Mesenchymal stem cell (in vitro differentiated cells and primary cell): ENCODE results near the gene DYSF.

ENCODE experiments used
- DNase-seq: peaks from one replicate; pipeline ENCODE4 v3.0.0-alpha.2; 2013
- H2AFZ ChIP-seq: one replicate; pipeline ENCODE4 v1.6.1; 2013; ENCODE audit warnings: low read depth, mild to moderate bottlenecking, control low read depth, inconsistent platforms, low read length, moderate library complexity
- H2AK5ac ChIP-seq: 2 replicates; pipeline ENCODE4 v1.6.1; 2013; ENCODE audit warnings: low read length, moderate library complexity, mild to moderate bottlenecking, inconsistent platforms; ENCODE audit not compliant: severe bottlenecking
- H2BK120ac ChIP-seq: one replicate; pipeline ENCODE4 v1.6.1; 2013; ENCODE audit warnings: low read depth, mild to moderate bottlenecking, inconsistent platforms, low read length, moderate library complexity
- H2BK12ac ChIP-seq, 2 experiments: one replicate each; pipeline ENCODE4 v1.6.1; 2013; ENCODE audit warnings: inconsistent platforms in 2 of 2, low read length in 2 of 2, mild to moderate bottlenecking in 2 of 2, moderate library complexity in 2 of 2, control low read depth in 1 of 2
- H2BK15ac ChIP-seq: one replicate; pipeline ENCODE4 v1.6.1; 2013; ENCODE audit warnings: mild to moderate bottlenecking, low read depth, inconsistent platforms; ENCODE audit not compliant: poor library complexity, severe bottlenecking
- H2BK5ac ChIP-seq: 2 replicates; pipeline ENCODE4 v1.6.1; 2013; ENCODE audit warnings: low read depth, mild to moderate bottlenecking, low read length, control low read depth, inconsistent platforms; ENCODE audit not compliant: poor library complexity, severe bottlenecking
- H3K14ac ChIP-seq, 2 experiments: one replicate each; pipeline ENCODE4 v1.6.1; 2013; ENCODE audit warnings: inconsistent platforms in 2 of 2, low read length in 2 of 2, control low read depth in 1 of 2, mild to moderate bottlenecking in 1 of 2, moderate library complexity in 1 of 2
- H3K18ac ChIP-seq, 2 experiments: one replicate each; pipeline ENCODE4 v1.6.1; 2013; ENCODE audit warnings: inconsistent platforms in 2 of 2, low read length in 2 of 2, control low read depth in 1 of 2, low read depth in 1 of 2, mild to moderate bottlenecking in 1 of 2
- H3K23ac ChIP-seq, 2 experiments: one replicate each; pipeline ENCODE4 v1.6.1; 2013; ENCODE audit warnings: inconsistent platforms in 2 of 2, low read length in 2 of 2, mild to moderate bottlenecking in 2 of 2, moderate library complexity in 2 of 2, control low read depth in 1 of 2
- H3K27ac ChIP-seq: 2 replicates; pipeline ENCODE4 v1.5.1; 2013; ENCODE audit warnings: mild to moderate bottlenecking, moderate library complexity, low read length, control low read depth, inconsistent platforms; ENCODE audit not compliant: poor library complexity, severe bottlenecking
- H3K27me3 ChIP-seq, 2 experiments: 2 replicates each; pipeline versions ENCODE4 v1.6.1 to v1.7.0; 2013; ENCODE audit warnings: low read length in 2 of 2, mild to moderate bottlenecking in 2 of 2, moderate library complexity in 2 of 2, control low read depth in 1 of 2, inconsistent platforms in 1 of 2; ENCODE audit not compliant: control insufficient read depth in 1 of 2, insufficient read depth in 1 of 2
- H3K36me3 ChIP-seq, 2 experiments: 2 replicates each; pipeline versions ENCODE4 v1.6.1 to v1.7.0; 2013; ENCODE audit warnings: low read length in 2 of 2, control low read depth in 1 of 2, inconsistent platforms in 1 of 2, low read depth in 1 of 2, mild to moderate bottlenecking in 1 of 2; ENCODE audit not compliant: insufficient read depth in 2 of 2, control insufficient read depth in 1 of 2
- H3K4ac ChIP-seq, 2 experiments: one replicate each; pipeline ENCODE4 v1.6.1; 2013; ENCODE audit warnings: inconsistent platforms in 2 of 2, low read length in 2 of 2, mild to moderate bottlenecking in 2 of 2, moderate library complexity in 2 of 2, control low read depth in 1 of 2, low read depth in 1 of 2
- H3K4me1 ChIP-seq: 2 replicates; pipeline ENCODE4 v1.6.1; 2013; ENCODE audit warnings: low read depth, low read length, control low read depth; ENCODE audit not compliant: control insufficient read depth, insufficient read depth
- H3K4me2 ChIP-seq: 2 replicates; pipeline ENCODE4 v1.6.1; 2013; ENCODE audit warnings: low read length, mild to moderate bottlenecking, inconsistent platforms; ENCODE audit not compliant: poor library complexity, severe bottlenecking
- H3K4me3 ChIP-seq, 2 experiments: 2 replicates each; pipeline versions ENCODE4 v1.5.1 to v1.7.0; 2013; ENCODE audit warnings: low read length in 2 of 2, mild to moderate bottlenecking in 2 of 2, control low read depth in 1 of 2, low read depth in 1 of 2; ENCODE audit not compliant: insufficient read depth in 1 of 2
- H3K79me1 ChIP-seq: replicated peaks from 2 replicates; pipeline ENCODE4 v1.6.1; 2013; ENCODE audit warnings: mild to moderate bottlenecking, control low read depth, low read length, inconsistent platforms; ENCODE audit not compliant: poor library complexity, severe bottlenecking
- H3K9ac ChIP-seq: 2 replicates; pipeline ENCODE4 v1.7.0; 2013; ENCODE audit warnings: mild to moderate bottlenecking, low read length, moderate library complexity
- H3K9me3 ChIP-seq: 2 replicates; pipeline ENCODE4 v1.7.0; 2013; ENCODE audit warnings: mild to moderate bottlenecking, low read length; ENCODE audit not compliant: control insufficient read depth
- H4K8ac ChIP-seq: one replicate; pipeline ENCODE4 v1.6.1; 2013; ENCODE audit warnings: inconsistent platforms, mild to moderate bottlenecking, low read length, moderate library complexity
- H4K91ac ChIP-seq: one replicate; pipeline ENCODE4 v1.6.1; 2013; ENCODE audit warnings: mild to moderate bottlenecking, low read length, inconsistent platforms
- WGBS: methylation state at CpG from one replicate; pipeline ENCODE4 v1.1.7; 2013; ENCODE audit warnings: mixed read lengths; 5-methylcytosine and 5-hydroxymethylcytosine counted together

Gene DYSF

DNA sequence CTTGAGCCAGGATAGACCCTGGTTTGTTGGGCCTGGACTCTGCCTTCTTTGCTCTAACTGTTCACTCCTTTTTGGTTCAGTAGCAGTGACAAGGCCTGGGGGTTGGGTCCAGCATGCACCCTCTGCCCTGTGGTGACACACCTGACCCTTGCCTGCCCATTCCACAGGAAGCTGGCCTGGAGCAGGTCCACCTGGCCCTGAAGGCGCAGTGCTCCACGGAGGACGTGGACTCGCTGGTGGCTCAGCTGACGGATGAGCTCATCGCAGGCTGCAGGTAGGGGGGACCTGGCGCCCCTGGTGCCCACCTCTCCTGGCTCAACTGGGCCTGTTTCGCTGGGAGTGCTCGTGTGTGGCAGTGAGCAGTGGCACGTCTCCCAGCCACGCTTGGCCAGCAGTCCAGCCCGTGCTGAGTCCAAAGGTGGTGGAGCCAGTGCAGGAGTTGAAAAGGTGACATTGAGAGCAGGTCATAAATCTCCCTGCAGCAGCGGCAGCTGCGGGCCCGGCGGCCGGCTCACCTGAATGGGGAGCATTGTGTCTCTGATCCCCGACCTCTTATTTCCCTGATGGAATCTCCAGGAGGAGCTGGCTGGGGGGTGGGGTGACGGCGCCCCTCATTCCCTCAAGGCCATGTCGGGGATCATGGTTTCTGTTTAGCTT is 102.6 kb downstream of the DYSF start:
- no peak for DNase-seq
- peaks cover 6% of the 10 kb centered on the region for H3K79me1 ChIP-seq
- H3K4me2 ChIP-seq, result no peak overlapping the region

DNA sequence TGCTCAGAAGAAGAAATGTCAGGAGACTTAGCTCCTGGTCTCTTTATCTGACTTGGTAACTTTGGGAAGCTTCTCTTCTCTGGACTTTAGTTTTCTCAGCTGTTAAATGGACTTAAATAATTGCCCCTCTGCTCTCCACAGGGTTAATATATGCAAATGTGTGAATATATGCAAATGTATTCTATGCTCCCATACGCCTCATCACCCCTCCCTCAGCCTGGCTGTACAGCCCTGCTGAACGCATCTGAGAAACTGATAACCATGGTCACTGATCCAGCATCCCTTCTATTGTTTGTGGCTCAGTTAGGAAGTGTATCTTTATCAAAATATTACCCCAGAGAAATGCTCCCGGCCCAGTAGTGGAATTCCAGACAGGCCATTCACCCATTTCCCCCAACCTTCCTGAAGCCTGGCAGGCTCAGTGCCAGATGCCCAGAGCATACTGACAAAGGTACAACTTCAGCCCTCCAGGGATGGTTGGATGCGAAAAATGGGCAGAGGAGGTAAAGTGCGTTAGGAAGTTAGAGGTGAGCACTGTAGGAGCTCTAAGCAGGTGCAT is 103.4 kb downstream of the DYSF start:
- H2BK15ac ChIP-seq, result no peak overlapping the region
- H2AFZ ChIP-seq, result no peak overlapping the region
- no peak overlapping the region for H3K18ac ChIP-seq
- no peak overlapping the region for H3K4ac ChIP-seq
- H2BK12ac ChIP-seq, result no peak overlapping the region
- DNase-seq, result no peak
- peaks cover 0 to 77% of the 10 kb centered on the region in 2 experiments for H3K27me3 ChIP-seq
- H2BK5ac ChIP-seq, result no peak overlapping the region
- H3K14ac ChIP-seq, result no peak overlapping the region
- no peaks in the 10 kb centered on the region for H3K9me3 ChIP-seq
- no peak overlapping the region for H3K27ac ChIP-seq
- no peak overlapping the region for H4K91ac ChIP-seq
- peaks cover 38% of the 10 kb centered on the region for H3K4me1 ChIP-seq
- peaks cover 6% of the 10 kb centered on the region for H3K79me1 ChIP-seq
- 79% methylated on average over 4 of the region's 5 CpGs for WGBS
- H4K8ac ChIP-seq, result no peak overlapping the region
- no peak overlapping the region for H2BK120ac ChIP-seq
- no peak overlapping the region for H3K9ac ChIP-seq
- H3K4me3 ChIP-seq, result no peak overlapping the region
- H3K4me2 ChIP-seq, result no peak overlapping the region
- H2AK5ac ChIP-seq, result no peak overlapping the region
- peaks cover 0 to 86% of the 10 kb centered on the region in 2 experiments for H3K36me3 ChIP-seq
- no peak overlapping the region for H3K23ac ChIP-seq

More for the DNA sequence above, 102.6 kb downstream of the DYSF start:
- Histone ChIP-seq H2AK5ac (no peak overlapping the region), H3K4ac (no peak overlapping the region), H3K4me1 (peaks cover 29% of the 10 kb centered on the region), H3K9ac (no peak overlapping the region), H4K8ac (no peak overlapping the region), H3K27ac (no peak overlapping the region), H3K4me3 (no peak overlapping the region), H2BK5ac (no peak overlapping the region), H2AFZ (no peak overlapping the region), H4K91ac (no peak overlapping the region), H2BK15ac (no peak overlapping the region), H2BK12ac (no peak overlapping the region), H3K27me3 (peaks cover 0 to 68% of the 10 kb centered on the region in 2 experiments), H3K36me3 (peaks cover 0 to 86% of the 10 kb centered on the region in 2 experiments), H2BK120ac (no peak overlapping the region), H3K9me3 (no peaks in the 10 kb centered on the region), H3K18ac (no peak overlapping the region), H3K23ac (no peak overlapping the region), H3K14ac (no peak overlapping the region)
- WGBS, result 87% methylated on average over 21 of the region's 21 CpGs

DNA sequence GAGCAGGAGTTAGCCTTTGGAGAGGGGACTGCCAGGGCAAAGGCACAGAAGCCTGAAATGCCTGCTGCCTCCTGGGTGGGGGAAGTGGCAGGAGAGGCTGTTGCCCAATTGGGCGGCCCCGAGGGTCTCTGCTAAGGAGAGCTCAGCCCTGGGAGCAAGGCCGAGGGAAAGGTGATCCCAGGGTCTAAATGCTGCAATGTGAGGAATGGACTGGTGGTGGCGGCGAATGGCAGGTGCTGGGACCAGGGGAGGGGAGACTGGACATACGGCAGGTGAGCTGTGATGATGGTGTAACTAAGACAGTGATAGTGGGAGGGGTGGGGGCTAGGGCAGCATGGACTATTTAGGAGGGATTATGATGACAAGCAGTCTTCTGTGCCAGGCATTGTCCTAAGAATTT is 104.0 kb downstream of the DYSF start:
- peaks cover 0 to 91% of the 10 kb centered on the region in 2 experiments for H3K36me3 ChIP-seq
- no peak overlapping the region for H4K8ac ChIP-seq
- H4K91ac ChIP-seq, result no peak overlapping the region
- no peak overlapping the region for H3K23ac ChIP-seq
- H3K27me3 ChIP-seq, result peaks cover 0 to 77% of the 10 kb centered on the region in 2 experiments
- no peak overlapping the region for H3K18ac ChIP-seq
- H3K27ac ChIP-seq, result no peak overlapping the region
- no peak overlapping the region for H2BK120ac ChIP-seq
- no peak overlapping the region for H3K9ac ChIP-seq
- no peak overlapping the region for H3K14ac ChIP-seq
- H2AFZ ChIP-seq, result no peak overlapping the region
- no peak overlapping the region for H2AK5ac ChIP-seq
- H2BK12ac ChIP-seq, result no peak overlapping the region
- H3K79me1 ChIP-seq, result peaks cover 6% of the 10 kb centered on the region
- H3K9me3 ChIP-seq, result no peaks in the 10 kb centered on the region
- no peak overlapping the region for H2BK15ac ChIP-seq
- H3K4ac ChIP-seq, result no peak overlapping the region
- H3K4me1 ChIP-seq, result peaks cover 43% of the 10 kb centered on the region
- no peak overlapping the region for H2BK5ac ChIP-seq
- no peak for DNase-seq
- no peak overlapping the region for H3K4me3 ChIP-seq
- 90% methylated on average over 6 of the region's 6 CpGs for WGBS
- no peak overlapping the region for H3K4me2 ChIP-seq

DNA sequence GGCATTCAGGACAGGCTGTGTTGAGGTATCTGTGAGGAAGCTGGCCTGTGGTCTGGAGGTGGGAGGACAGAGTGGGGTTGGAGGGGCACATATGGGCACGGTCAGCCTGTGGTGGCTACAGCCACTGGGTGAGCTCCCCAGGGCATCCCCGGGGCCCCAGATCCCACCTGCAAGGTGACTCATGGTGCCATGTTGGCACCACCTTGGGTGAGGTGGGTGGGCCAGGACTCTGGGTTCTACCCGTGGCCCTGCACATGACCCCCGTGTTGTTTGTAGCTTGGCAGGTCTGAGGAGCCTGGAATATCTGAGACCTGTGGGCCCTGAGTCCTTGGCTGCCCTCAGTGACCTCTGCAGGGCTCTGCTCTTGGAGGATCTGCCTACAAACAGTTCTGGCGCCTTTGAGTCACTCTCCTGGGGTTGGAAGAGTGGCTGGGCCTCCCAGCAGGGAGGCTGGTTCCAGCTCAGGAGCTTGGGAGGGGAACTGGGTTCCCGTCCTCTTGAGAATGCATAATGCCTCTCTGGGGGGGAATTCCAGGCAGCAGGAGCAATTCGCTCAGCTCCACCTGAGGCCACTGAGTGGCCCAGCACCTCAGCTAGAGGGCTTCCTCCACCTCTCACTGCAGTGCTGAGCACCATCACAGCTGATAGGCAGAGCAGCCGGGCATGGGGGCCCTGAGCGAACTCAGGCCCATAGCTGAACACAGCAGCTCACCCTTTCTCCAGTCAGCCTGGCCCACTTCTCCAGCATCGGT is 105.1 kb downstream of the DYSF start:
- no peak overlapping the region for H3K4ac ChIP-seq
- peaks cover 0 to 89% of the 10 kb centered on the region in 2 experiments for H3K36me3 ChIP-seq
- no peak overlapping the region for H4K8ac ChIP-seq
- no peak overlapping the region for H2AFZ ChIP-seq
- no peak overlapping the region for H2BK120ac ChIP-seq
- H3K9ac ChIP-seq, result no peak overlapping the region
- H2BK5ac ChIP-seq, result no peak overlapping the region
- H3K23ac ChIP-seq, result no peak overlapping the region
- peak overlapping the region in 1 of 2 experiments; percentile 2 for H3K14ac ChIP-seq
- H3K9me3 ChIP-seq, result no peaks in the 10 kb centered on the region
- no peak overlapping the region for H2BK12ac ChIP-seq
- peaks cover 0 to 72% of the 10 kb centered on the region in 2 experiments for H3K27me3 ChIP-seq
- peak overlapping the region; percentile 82 for H2AK5ac ChIP-seq
- no peak overlapping the region for H3K18ac ChIP-seq
- no peak for DNase-seq
- WGBS, result 75% methylated on average over 10 of the region's 10 CpGs
- no peak overlapping the region for H3K4me2 ChIP-seq
- no peak overlapping the region for H4K91ac ChIP-seq
- peak overlapping the region; percentile 72 for H3K27ac ChIP-seq
- peaks cover 5% of the 10 kb centered on the region for H3K79me1 ChIP-seq
- H3K4me1 ChIP-seq, result peaks cover 54% of the 10 kb centered on the region
- H3K4me3 ChIP-seq, result no peak overlapping the region
- no peak overlapping the region for H2BK15ac ChIP-seq
